Upper lobe of left lung (tissue), 6 donors: ENCODE measurements around the gene ADD2. TPM values are rescaled to one million over a fixed set of nuclear protein-coding genes. Genes with fewer than 3 reads are reported as not detected.

ENCODE experiments used
- ATAC-seq, 2 donors: fragments of 200-7000 bp; cut with Tn5 transposase; one replicate each; pipeline ENCODE4 v1.9.1; 2022; ENCODE audit warnings: mild to moderate bottlenecking in 2 of 2, moderate library complexity in 2 of 2; ENCODE audit not compliant: low FRiP score in 2 of 2
- DNase-seq, 2 donors: peaks; one replicate each; pipeline ENCODE4 v3.0.0-alpha.2; 2019 to 2020
- H3K27ac ChIP-seq, 4 donors: fragments of 200-600 bp; sonication (generic); one replicate each; pipeline ENCODE4 v1.5.1; 2016 to 2019
- H3K27me3 ChIP-seq, 4 donors: fragments of 200-600 bp; sonication (generic); one replicate each; pipeline ENCODE4 v1.5.1; 2017 to 2019
- H3K36me3 ChIP-seq, 4 donors: fragments of 200-600 bp; sonication (generic); one replicate each; pipeline ENCODE4 v1.5.1; 2016 to 2019
- H3K4me1 ChIP-seq, 4 donors: fragments of 200-600 bp; sonication (generic); one replicate each; pipeline ENCODE4 v1.5.1; 2018 to 2019
- H3K4me3 ChIP-seq, 4 donors: fragments of 200-600 bp; sonication (generic); one replicate each; pipeline ENCODE4 v1.5.1; 2017 to 2019; ENCODE audit warnings: mild to moderate bottlenecking in 2 of 4, moderate library complexity in 1 of 4
- H3K9me3 ChIP-seq, 4 donors: fragments of 200-600 bp; sonication (generic); one replicate each; pipeline ENCODE4 v1.5.1; 2018 to 2019
- CTCF ChIP-seq, 6 experiments: fragments of 450-650 bp in 4 of 6; fragments of 200-600 bp in 2 of 6; sonication (generic) in 2 of 6; IDR thresholded peaks; one replicate each; pipeline ENCODE4 v1.5.1; 2016 to 2019; ENCODE audit warnings: antibody characterized with exemption in 6 of 6
- EP300 ChIP-seq, 4 donors: sonication (generic); formaldehyde crosslinking; IDR thresholded peaks; one replicate each; pipeline ENCODE4 v1.5.1; 2017; ENCODE audit warnings: antibody characterized with exemption in 4 of 4, control low read depth in 2 of 4
- POLR2A ChIP-seq, 4 donors: fragments of 450-650 bp; IDR thresholded peaks; one replicate each; pipeline ENCODE4 v1.5.1; 2016 to 2017; ENCODE audit warnings: antibody characterized with exemption in 4 of 4, mild to moderate bottlenecking in 2 of 4
- POLR2AphosphoS5 ChIP-seq, 2 donors: sonication (generic); formaldehyde crosslinking; IDR thresholded peaks; one replicate each; pipeline ENCODE4 v1.5.1; 2017; ENCODE audit warnings: antibody characterized with exemption in 2 of 2
- WGBS, 2 donors: methylation state at CpG; one replicate each; pipeline ENCODE4 v1.1.5; 2017 to 2018; 5-methylcytosine and 5-hydroxymethylcytosine counted together
- total RNA-seq, 6 donors: library from RNA; depleted of rRNA in 4 of 6; stranded (reverse); fragments of >200 nt in 4 of 6; gene quantifications; one replicate each; pipeline versions ENCODE4 v1.1.0 to v1.2.1, GENCODE V29; 2016 to 2021
- donor health status: DM: no; HTN: no; CAD: no; lungs with moderate emphysema.
- donor health status: DM: no; HTN: yes; CAD: no; lungs with severe emphysema.

The ADD2 gene
- total RNA-seq, 6 donors from 2014 or later, result under 0.01 to 3.3 (median 0.50) TPM

DNA sequence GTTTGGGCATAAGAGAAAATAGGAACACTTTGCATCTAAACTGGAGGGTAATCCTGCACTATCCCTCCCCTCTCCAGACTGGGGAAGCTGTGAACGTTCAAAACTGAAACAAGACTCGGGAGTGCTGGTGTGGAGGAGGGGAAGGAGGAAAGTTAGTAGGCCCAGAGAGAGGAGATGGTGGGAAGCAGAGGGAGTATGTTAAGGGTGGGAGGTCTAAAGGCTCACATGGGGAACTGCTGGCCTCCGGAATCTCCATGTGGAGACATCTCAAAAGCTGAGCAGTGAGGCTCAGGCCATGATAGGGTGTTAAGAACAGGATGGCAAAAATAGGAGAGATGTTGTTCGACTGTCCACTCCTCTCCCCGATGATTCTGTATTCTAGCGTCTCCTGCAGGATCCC lies 47.9 kb downstream of the ADD2 start:
- no peak for DNase-seq
- TF ChIP-seq POLR2AphosphoS5 (IDR thresholded peaks at IDR 0.05) (no peak), CTCF (IDR thresholded peaks at IDR 0.05) (no peak), POLR2A (IDR thresholded peaks at IDR 0.05) (no peak), EP300 (IDR thresholded peaks at IDR 0.05) (no peak)
- H3K27ac ChIP-seq, result no peak overlapping the region
- H3K4me3 ChIP-seq, result no peak overlapping the region
- 79 to 82% methylated on average over 6 of the region's 6 CpGs for WGBS, 2 donors
- no peaks in the 10 kb centered on the region for H3K27me3 ChIP-seq
- no peaks in the 10 kb centered on the region for H3K36me3 ChIP-seq
- no peaks in the 10 kb centered on the region for H3K4me1 ChIP-seq
- ATAC-seq, result no peak
- H3K9me3 ChIP-seq, result no peaks in the 10 kb centered on the region

DNA sequence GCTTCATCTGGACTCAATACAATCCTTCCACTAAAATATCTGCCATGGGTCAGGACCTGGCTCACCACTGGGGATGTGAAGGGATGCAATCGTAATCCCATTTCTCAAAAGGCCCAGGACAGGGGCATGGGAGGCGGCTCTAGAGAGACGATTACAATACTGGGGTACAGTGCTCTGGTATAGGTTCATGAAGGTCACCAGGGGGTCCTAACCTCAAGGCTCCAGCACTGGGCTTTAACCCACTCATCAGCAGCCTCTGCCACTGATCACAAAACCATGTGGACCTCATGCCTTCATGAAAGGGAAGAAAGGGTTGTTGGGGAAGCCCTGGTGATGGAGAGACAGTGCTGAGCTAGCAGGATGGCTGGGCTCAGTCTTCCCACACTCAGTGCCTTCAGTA lies 48.8 kb downstream of the ADD2 start:
- Histone ChIP-seq H3K36me3 (no peaks in the 10 kb centered on the region), H3K4me3 (no peak overlapping the region), H3K9me3 (no peaks in the 10 kb centered on the region), H3K27me3 (no peaks in the 10 kb centered on the region), H3K27ac (no peak overlapping the region), H3K4me1 (no peaks in the 10 kb centered on the region)
- ATAC-seq (no peak), DNase-seq (no peak)
- TF ChIP-seq EP300 (IDR thresholded peaks at IDR 0.05), result no peak
- no peak for TF ChIP-seq CTCF (IDR thresholded peaks at IDR 0.05)
- no peak for TF ChIP-seq POLR2A (IDR thresholded peaks at IDR 0.05)
- no peak for TF ChIP-seq POLR2AphosphoS5 (IDR thresholded peaks at IDR 0.05)
- 79 to 99% methylated on average over 3 of the region's 3 CpGs for WGBS, 2 donors

DNA sequence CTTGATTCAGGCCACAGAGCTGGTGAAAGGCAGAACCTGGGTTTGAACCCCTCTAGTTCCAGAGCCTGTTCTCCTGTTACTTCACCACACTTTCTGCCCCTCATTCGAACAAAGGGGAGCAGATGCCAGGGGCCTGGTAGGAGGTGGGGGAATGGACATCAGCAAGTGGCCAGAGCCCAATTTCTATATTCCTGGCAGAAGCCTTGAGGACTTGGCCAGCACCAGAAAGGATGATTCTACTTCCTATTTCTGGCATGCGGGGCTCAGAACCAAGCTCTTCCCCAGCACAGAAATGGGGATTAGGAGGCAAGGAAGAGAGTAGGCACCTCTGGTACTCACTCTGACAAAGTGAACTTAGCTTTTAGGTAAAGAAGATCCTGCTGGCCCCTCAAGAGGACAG lies 49.3 kb downstream of the ADD2 start:
- no peak overlapping the region for H3K27ac ChIP-seq
- no peaks in the 10 kb centered on the region for H3K9me3 ChIP-seq
- H3K36me3 ChIP-seq, result no peaks in the 10 kb centered on the region
- DNase-seq (no peak), ATAC-seq (no peak)
- no peaks in the 10 kb centered on the region for H3K27me3 ChIP-seq
- H3K4me1 ChIP-seq, result no peaks in the 10 kb centered on the region
- H3K4me3 ChIP-seq, result no peak overlapping the region
- WGBS, 2 donors, result 86 to 90% methylated on average over 2 of the region's 2 CpGs
- no peak for TF ChIP-seq EP300 (IDR thresholded peaks at IDR 0.05)
- TF ChIP-seq POLR2A (IDR thresholded peaks at IDR 0.05), result no peak
- no peak for TF ChIP-seq POLR2AphosphoS5 (IDR thresholded peaks at IDR 0.05)
- TF ChIP-seq CTCF (IDR thresholded peaks at IDR 0.05), result no peak

GRCh38 chr2:70718241-70718640 lies 49.8 kb downstream of the ADD2 start:
- TF ChIP-seq CTCF (IDR thresholded peaks at IDR 0.05), result no peak
- TF ChIP-seq POLR2AphosphoS5 (IDR thresholded peaks at IDR 0.05), result no peak
- TF ChIP-seq EP300 (IDR thresholded peaks at IDR 0.05), result no peak
- TF ChIP-seq POLR2A (IDR thresholded peaks at IDR 0.05), result no peak
- Histone ChIP-seq H3K9me3 (no peaks in the 10 kb centered on the region), H3K4me1 (no peaks in the 10 kb centered on the region), H3K27ac (no peak overlapping the region), H3K27me3 (no peaks in the 10 kb centered on the region), H3K36me3 (no peaks in the 10 kb centered on the region), H3K4me3 (no peak overlapping the region)
- WGBS, 2 donors, result 67 to 71% methylated on average over 2 of the region's 2 CpGs
- DNase-seq, result no peak
- ATAC-seq, result no peak

DNA sequence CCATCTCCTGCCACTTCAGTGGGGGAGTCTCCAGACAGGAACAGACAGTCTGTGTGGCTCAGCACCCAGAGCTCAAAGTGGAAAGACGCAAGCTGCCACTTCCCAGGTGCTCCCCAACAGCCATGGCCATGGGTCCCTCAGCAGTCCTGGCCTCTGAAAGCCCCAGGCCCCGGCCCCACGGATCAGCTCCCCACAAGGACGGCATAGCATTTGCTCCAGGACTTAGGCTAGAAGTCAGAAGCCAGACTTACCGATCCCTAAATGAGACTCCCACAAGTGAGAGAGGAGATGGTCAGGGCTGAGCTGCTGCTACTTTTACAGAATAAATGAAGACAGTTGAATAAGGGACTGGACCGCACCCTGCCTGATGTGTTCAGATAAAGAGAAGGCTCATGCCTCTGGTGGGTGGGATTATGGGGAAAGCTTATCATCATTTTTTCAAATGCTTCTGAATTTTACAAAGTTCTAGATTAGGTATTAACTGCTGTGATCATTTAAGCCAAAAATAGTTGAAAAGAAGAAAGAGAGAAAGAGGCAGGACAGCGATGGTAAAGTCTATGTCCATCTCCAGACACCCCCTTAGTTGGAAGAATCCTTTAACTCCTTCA lies 50.5 kb downstream of the ADD2 start:
- peak in 1 of 2 donors; percentile 16 for DNase-seq
- Histone ChIP-seq H3K36me3 (no peaks in the 10 kb centered on the region), H3K4me1 (no peaks in the 10 kb centered on the region), H3K9me3 (no peaks in the 10 kb centered on the region), H3K27ac (no peak overlapping the region), H3K27me3 (no peaks in the 10 kb centered on the region), H3K4me3 (no peak overlapping the region)
- no peak for ATAC-seq
- TF ChIP-seq EP300 (IDR thresholded peaks at IDR 0.05) (no peak), POLR2AphosphoS5 (IDR thresholded peaks at IDR 0.05) (no peak), POLR2A (IDR thresholded peaks at IDR 0.05) (no peak), CTCF (IDR thresholded peaks at IDR 0.05) (no peak)
- WGBS, 2 donors, result 73 to 81% methylated on average over 7 of the region's 7 CpGs
